GM13977 (cell line): Measurements from ENCODE around the gene CACNA1I.

ENCODE experiments used
- DNase-seq: peaks from one replicate; pipeline ENCODE4 v3.0.0; 2012; ENCODE audit warnings: low spot score
- in situ Hi-C: fragments of 300-500 bp; cut with MboI; formaldehyde crosslinking; loops from one replicate; pipeline ENCODE4 v1.12.0; 2022; ENCODE audit warnings: low sequenced_read_pairs, low pct_unique_long_range_greater_than_20kb, mixed read lengths, inconsistent platforms; ENCODE audit not compliant: unreplicated experiment
- TF ChIP-seq, protein P1 (sequence below): IDR thresholded peaks from 2 replicates; pipeline ENCODE4 v1.5.1; 2012; ENCODE audit warnings: mild to moderate bottlenecking, control low read depth; ENCODE audit not compliant: insufficient read depth; ENCODE audit errors: extremely low read depth, missing control alignments

Gene CACNA1I

DNA sequence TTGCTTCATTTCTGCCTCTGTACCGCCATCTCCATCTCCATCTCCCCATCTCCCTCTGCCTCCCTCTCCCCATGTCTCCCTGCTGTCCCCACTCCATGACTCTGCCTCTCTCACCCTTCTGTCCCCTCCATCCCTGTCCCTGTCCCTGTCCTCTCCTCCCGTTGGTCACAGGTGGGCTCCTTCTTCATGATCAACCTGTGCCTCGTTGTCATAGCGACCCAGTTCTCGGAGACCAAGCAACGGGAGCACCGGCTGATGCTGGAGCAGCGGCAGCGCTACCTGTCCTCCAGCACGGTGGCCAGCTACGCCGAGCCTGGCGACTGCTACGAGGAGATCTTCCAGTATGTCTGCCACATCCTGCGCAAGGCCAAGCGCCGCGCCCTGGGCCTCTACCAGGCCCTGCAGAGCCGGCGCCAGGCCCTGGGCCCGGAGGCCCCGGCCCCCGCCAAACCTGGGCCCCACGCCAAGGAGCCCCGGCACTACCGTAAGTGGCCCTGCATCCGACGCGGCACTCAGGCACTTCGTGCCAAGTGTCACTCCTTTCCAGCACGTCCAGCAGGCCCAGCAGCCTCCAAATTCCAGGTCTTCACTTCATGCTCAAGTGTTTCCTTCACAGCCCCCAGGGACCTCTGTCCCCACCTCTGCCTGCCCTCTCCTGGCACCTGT lies 76.0 kb downstream of the CACNA1I start:
- DNase-seq: no peak
- in situ Hi-C loops: no loop called here
- TF ChIP-seq, protein P1, sequence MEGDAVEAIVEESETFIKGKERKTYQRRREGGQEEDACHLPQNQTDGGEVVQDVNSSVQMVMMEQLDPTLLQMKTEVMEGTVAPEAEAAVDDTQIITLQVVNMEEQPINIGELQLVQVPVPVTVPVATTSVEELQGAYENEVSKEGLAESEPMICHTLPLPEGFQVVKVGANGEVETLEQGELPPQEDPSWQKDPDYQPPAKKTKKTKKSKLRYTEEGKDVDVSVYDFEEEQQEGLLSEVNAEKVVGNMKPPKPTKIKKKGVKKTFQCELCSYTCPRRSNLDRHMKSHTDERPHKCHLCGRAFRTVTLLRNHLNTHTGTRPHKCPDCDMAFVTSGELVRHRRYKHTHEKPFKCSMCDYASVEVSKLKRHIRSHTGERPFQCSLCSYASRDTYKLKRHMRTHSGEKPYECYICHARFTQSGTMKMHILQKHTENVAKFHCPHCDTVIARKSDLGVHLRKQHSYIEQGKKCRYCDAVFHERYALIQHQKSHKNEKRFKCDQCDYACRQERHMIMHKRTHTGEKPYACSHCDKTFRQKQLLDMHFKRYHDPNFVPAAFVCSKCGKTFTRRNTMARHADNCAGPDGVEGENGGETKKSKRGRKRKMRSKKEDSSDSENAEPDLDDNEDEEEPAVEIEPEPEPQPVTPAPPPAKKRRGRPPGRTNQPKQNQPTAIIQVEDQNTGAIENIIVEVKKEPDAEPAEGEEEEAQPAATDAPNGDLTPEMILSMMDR: no peak

DNA sequence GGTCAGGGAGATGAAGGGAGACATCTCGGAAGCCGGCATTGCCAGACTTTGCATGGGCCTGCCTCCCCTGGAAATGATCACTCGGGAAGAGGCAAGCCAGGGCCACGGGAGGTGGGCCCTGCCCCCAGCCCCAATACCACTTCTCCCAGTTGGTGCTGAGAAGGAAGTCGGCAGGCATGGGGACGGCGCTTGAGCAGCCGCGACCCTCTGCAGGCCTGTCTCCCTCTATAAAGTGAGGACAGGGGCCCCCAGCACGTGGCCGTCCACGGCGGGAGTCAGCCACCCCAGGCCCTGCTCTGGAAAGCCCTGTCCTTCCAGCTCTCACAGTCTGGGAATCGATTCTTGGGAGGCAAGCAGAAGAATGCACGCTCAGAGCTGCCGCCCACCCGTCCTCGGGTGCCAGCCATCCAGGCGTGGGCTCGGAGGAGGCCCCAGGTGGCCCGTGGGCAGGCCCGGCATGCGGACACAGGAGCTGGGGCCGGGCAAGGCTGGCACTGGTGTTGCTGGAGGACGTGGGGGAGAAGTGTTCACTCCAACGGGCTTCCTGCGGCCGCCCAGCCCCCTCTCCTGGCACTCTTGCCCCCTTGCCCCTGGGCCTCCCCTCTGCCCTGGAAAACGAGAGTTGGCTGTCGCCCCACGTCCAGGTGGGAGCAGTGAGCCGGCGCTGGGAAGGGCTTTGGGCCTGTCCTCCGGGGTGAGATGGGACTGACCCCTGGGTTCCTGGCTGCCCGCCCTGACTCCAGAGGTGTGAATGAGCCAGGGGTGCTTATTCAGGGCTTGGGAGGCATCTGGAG lies 77.5 kb downstream of the CACNA1I start:
- in situ Hi-C loops: no loop called here
- DNase-seq: no peak
- TF ChIP-seq, protein P1: no peak

DNA sequence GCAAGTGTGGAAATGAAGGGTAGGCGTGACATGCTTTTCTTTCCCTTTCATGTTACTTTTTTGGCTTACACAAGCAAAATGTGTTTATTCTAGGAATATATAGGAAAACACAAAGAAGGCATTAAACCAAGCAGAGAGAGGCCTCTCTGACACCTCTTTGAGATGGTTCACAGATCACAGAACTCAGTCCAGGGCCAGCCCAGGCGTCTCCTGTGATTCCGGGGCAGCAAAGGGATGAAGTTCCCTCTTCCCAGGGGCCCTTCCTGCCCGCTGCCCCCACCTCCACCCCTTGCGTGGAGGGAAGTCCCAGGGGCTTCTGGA lies 78.0 kb downstream of the CACNA1I start:
- in situ Hi-C loops: no loop called here

DNA sequence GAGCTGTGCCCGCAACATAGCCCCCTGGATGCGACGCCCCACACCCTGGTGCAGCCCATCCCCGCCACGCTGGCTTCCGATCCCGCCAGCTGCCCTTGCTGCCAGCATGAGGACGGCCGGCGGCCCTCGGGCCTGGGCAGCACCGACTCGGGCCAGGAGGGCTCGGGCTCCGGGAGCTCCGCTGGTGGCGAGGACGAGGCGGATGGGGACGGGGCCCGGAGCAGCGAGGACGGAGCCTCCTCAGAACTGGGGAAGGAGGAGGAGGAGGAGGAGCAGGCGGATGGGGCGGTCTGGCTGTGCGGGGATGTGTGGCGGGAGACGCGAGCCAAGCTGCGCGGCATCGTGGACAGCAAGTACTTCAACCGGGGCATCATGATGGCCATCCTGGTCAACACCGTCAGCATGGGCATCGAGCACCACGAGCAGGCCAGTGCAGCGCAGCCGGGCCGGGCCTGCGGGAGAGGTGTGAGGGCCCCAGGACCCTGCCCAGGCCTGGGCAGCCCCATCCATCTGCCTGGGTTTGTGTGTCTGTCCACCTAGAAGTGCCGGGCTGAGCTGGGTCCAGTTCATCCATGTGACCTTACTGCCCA lies 79.0 kb downstream of the CACNA1I start:
- in situ Hi-C loops: no loop called here
- no peak for DNase-seq
- TF ChIP-seq, protein P1: no peak

More for the DNA sequence above, 78.0 kb downstream of the CACNA1I start:
- TF ChIP-seq, protein P1: no peak
- no peak for DNase-seq

DNA sequence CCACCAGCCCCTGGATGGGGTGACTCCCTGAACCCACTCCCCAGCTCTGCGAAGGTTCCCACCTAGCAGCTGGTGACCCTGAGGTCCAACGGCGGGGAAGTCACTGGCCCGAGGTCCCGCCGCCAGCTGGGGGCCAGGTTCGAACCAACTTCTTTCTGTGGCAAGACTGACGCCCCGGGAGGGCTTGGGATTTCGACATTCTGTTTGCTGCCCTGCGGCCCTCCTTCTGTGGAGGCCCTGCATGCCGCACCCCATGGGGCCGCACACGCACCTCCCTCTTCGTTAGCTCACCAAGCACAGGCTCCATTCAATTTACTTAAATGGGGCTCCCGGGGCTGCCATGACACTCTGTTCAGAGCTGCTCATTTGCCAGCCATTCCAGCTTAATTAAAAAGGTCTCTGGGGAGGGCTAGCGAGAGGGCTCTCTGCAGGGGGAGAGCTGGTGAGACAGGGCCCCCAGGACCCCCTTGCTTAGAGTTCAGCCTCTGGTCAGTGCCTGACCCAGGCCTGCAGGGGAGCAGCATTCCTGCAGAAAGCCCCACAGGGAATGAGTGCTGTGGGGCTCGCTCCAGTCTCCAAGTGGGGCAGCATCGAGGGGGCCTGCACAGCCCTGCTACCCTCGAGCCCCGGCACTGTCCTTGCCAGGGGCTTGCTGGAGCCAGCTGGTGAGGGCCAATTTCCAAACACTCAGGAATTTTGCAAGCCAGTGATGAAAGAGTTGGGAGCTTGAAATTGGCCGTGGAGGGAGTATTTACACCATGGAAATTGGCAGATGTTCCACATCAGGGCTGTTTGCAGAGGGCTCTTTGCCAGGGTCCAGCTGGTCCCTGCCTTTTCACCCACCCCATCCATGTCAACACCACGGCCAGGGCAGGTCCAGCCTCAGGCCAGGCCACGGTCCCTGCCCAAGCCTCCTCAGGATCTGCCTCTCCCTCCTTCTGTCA lies 80.8 kb downstream of the CACNA1I start:
- no peak for DNase-seq
- TF ChIP-seq, protein P1: no peak
- in situ Hi-C loops: no loop called here

DNA sequence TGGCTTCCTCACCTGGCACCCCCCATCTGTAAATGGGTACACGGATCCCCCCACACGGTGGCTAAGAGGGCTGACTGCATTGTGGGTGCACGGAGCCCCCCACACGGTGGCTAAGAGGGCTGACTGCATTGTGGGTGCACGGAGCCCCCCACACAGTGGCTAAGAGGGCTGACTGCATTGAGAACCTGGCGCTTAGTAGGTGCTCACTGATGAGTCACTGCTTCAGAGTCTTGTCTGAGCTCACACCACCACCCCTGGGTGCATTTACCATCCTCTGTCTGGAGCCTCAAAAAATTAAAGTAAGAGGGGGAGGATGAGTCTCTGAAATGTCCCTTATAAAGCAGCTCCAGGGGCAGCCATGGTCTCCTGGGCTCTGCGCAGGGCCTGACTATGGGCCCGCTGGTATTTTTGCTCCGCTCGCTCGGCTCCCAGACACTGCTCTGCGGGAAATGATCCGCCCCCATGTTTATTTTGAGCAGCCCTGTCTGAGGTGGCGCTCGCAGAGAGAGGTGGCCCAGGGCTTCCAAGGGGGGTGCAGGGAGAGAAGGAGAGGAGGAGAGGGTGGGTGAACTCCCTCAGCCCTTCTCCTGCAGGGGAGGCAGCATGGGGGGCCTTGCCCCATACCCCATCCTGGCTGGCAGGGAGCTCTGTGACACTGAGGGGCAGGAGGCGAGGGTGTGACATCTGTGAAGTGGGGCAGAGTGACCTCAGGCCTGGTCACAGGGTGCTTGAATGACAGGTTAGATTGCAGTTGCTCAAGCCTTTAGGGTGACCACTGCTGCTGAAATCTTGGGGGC lies 82.6 kb downstream of the CACNA1I start:
- in situ Hi-C loops: no loop called here
- TF ChIP-seq, protein P1: no peak
- no peak for DNase-seq
